ENCODE data around the gene LAPTM5.
A peak's percentile ranks its signal among the peaks of the same experiment; 100 is the strongest.

The LAPTM5 gene

GRCh38 chr1:30787856-30788495, 30.4 kb upstream of the LAPTM5 start:
- FAIRE-seq (no peak), DNase-seq (ENCODE audit: low spot score) (no peak)

- FAIRE-seq (no peak), DNase-seq (ENCODE audit: low spot score) (no peak)
Measured at GRCh38 chr1:30787266-30787665, 29.7 kb upstream of the LAPTM5 start.

GRCh38 chr1:30786264-30786991, 28.9 kb upstream of the LAPTM5 start:
- FAIRE-seq (no peak), DNase-seq (ENCODE audit: low spot score) (peak; percentile 56)

DNA sequence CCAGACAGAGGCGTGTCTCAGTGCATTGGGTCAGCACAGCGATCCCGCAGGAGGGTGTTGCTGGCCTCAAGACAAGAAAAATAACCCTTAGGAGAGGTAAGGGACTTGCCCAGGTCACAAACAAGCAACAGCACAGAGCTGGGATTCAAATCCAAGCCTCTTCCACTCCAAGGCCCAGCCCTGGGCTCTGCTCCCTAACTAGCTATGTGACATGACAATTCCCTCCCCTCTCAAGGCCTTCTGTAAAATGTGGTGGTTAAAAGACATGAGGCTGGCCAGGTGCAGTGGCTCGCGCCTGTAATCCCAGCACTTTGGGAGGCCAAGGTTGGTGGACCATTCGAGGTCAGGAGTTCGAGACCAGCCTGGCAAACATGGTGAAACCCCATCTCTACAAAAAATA, 28.1 kb upstream of the LAPTM5 start:
- DNase-seq (ENCODE audit: low spot score) (no peak), FAIRE-seq (no peak)

DNA sequence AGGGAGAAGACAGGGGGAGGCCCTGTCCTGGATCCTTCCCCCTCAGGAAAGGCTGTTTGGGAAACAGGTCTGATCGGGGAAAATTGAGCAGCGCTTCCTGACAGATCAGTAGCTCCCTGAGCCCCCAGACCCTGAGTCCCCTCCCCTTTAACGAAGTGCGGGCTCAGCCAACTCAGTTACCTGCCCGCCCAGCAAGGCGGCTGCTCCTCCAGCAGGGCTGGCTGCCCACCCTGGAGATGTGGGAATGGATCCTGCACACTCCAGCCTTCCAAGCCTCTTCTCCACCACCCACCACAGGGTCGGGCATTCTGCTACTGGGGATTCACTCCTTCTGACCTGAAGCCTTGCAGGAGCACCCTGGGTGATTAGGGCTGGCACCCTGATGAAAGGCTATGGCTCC, 27.6 kb upstream of the LAPTM5 start:
- FAIRE-seq (no peak), DNase-seq (ENCODE audit: low spot score) (no peak)

GRCh38 chr1:30783256-30783915, 25.8 kb upstream of the LAPTM5 start:
- DNase-seq (ENCODE audit: low spot score) (no peak), FAIRE-seq (no peak)

DNA sequence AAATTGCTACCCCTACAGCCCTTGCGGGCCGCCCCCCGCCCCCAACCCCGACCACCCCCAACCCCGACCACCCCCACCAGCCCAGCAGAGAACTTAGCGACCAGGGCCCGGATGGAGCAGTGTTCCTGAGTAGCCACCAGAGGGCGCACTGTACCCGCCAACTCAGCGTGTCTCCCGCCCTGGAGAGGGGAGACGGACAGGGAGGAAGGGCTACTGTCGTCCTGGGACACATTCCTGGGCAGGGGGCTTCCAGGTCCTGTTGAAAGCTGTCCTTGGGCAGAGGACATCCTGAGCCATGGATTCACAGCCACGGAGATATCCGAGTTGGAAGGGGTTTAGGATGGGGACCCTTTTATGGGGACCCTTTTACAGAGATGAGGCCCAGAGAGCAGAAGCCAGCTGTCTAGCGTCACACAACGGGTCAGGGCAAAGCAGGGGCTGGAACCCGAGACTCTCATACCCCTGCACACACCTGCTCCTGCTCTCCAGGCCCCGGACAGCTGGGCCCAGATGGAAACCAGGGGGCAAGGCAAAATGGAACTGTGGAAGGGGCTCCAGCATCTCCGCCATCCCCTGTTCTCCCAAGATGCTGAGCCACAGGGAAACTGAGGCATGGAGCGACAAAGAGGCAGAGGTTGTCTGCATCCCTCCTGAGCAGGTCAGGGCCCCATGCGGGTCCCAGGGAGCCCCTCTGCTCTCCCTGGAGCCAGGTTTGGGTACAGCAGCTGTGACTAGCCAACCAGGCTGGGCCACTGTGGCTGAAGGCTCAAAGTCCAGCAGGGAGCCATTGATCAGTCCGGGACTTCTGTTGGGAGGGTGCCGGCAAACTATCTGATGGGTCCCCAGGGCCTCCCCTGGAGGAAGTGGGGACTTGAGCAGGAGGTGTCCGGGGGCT, 25.0 kb upstream of the LAPTM5 start:
- DNase-seq (ENCODE audit: low spot score) (peak; percentile 83), FAIRE-seq (peak; percentile 93)

DNA sequence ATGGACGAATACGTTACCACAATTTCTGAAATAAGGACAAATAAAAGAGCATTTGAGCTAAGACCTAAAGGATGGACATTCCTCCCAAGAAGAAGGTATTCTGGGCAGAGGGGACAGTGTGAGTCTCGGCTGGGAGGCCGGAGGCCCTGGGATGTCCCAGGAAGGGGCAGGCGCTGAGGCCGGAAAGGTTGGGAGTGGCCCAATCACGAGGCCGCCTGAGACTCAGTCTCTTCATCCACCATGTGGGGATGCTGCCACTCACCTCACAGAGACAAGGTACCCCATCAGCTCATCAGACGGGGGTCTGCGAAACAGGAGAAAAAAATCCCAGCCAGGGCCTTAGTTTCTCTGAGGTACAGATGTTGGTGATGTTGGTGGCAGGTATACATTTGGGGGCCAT, 24.3 kb upstream of the LAPTM5 start:
- DNase-seq (ENCODE audit: low spot score) (no peak), FAIRE-seq (no peak)

- DNase-seq (ENCODE audit: low spot score): no peak
- FAIRE-seq: no peak
Measured at GRCh38 chr1:30780409-30780808, 22.8 kb upstream of the LAPTM5 start.

GRCh38 chr1:30779294-30780071, 21.9 kb upstream of the LAPTM5 start:
- FAIRE-seq: no peak
- DNase-seq (ENCODE audit: low spot score): peak; percentile 81

DNA sequence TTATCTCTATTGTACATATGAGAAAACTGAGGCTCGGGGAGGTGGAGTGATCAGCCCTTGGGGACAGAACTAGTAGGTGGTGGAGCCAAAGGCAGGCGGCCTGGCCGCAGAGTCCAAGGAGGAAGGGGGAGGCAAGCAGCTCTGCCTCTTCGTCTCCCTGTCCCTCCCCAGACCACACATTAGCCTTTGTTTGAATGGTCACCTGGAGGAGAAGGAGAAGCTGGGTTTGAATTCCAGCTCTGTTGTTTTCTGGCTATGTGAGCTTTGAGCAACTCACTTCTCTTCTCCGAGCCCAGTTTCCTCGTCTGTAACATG, 21.4 kb upstream of the LAPTM5 start:
- DNase-seq (ENCODE audit: low spot score): no peak
- FAIRE-seq: no peak

DNA sequence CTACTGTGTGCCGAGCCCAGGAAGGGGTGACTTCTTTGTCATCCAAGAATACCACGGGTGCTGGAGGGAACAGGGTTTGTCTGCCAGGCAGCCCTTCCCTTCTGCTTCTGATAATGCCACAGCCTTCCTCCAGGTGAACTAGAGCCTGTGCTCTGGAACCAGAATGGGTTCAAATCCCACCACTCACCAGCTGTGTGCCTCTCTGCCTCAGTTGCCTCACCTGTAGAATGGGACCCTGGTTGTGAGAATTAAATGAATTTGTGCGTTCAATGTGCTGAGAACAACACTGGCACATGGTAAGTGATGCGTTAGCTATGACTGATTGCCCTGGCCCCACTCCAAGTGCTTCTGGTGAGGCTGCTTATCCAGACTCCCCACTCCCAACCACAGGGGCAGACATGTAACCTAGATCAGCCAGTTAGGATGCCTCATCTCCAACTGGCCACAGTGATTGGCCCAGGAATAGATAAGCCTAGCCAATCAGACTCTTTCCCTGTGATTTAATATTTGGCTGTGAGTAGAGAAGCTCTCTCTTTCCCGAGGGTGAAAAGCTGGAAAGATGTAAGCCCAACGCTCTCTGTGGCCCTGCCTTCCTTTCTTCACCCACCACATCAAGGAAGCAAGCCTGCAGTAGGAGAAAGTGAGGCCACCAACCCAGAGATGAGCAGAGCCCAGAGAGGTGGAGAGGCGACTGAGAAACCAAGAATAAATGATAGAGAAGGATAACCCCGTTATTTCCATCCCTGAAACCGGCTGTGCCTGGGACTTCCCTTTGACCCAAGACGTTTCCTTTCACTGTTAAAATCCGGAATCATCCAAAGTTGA, 20.8 kb upstream of the LAPTM5 start:
- DNase-seq (ENCODE audit: low spot score): peak; percentile 65

DNA sequence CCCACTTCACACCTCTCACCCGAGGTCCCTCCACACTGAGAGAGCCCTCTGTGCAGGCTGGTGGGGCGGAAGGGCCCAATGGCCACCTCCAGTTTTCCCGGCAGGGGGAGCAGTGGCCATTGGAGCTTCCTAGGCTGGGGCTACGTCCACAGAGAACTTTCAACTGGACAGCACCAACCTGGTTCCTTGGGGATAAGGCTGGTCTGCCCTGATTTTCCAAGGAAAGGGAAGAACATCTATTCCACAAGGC, 20.3 kb upstream of the LAPTM5 start:
- DNase-seq (ENCODE audit: low spot score): no peak
- no peak for FAIRE-seq

More for the DNA sequence above, 20.8 kb upstream of the LAPTM5 start:
- no peak for FAIRE-seq

DNA sequence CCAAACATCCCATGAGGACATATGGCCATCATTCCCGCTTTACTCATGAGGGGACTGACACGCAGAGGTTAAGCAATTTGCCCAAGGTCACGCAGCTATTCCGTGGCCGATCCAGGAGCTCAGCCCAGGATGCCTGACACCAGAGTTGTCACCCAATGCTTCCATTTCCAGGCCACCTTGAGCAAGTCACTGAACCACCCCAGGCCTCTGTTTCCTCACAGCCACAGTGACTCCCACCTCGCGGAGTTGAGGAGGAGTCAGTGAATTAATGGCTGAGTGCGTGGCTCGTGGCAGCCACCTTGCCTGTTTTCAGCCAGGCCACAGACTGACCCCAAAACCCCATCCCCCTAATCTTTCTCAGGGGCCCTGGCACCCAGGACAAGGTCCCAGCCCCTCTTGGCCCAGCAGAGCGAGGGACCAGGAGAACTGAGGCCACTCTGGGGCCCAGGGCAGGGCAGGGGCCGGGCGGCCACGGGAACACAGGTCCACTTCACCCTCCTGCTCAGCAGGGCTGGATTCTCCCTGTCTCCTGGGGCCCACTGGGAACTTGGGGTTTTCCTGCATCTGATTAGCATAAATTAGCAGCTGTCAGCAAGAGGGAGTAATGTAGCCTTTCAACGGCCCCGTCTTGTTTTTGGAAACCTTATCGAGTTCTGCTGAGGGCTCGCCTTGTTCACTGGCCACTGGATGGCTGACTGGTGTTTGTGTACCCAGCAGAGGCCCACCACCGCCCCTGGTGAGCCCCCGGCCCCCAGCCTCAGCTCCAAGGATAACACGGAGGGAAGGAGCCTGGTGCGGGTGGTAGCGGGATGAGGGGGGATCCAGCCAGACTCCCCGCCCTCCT, 19.7 kb upstream of the LAPTM5 start:
- FAIRE-seq: no peak

GRCh38 chr1:30776097-30777059, 18.8 kb upstream of the LAPTM5 start:
- DNase-seq (ENCODE audit: low spot score) (no peak), FAIRE-seq (no peak)

More for the DNA sequence above, 19.7 kb upstream of the LAPTM5 start:
- no peak for DNase-seq (ENCODE audit: low spot score)

DNA sequence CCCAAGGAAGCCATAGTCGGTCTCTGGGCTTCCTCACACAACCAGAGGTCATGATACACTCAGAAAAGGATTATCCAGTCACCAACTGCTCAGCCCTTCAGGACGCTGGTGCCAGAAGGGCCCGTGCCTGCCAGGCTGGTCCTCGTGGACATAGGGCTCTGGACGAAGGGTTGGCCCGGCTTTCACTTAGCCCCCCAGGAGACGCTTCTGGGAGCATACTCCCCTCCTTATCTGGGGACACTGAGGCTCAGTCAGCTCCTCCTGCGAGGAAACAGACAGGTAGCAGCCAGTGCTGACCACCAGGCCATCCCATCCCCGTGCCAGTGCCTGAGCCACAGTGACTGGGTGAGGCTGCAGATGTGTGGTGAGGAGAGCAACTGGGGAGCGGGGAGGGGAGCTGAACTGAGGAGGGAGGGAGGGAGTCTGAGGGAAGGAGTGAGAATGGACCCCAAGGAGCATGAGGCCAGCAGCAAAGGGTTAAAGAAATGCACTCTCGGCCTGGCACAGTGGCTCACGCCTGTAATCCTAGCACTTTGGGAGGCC, 17.9 kb upstream of the LAPTM5 start:
- no peak for FAIRE-seq

DNA sequence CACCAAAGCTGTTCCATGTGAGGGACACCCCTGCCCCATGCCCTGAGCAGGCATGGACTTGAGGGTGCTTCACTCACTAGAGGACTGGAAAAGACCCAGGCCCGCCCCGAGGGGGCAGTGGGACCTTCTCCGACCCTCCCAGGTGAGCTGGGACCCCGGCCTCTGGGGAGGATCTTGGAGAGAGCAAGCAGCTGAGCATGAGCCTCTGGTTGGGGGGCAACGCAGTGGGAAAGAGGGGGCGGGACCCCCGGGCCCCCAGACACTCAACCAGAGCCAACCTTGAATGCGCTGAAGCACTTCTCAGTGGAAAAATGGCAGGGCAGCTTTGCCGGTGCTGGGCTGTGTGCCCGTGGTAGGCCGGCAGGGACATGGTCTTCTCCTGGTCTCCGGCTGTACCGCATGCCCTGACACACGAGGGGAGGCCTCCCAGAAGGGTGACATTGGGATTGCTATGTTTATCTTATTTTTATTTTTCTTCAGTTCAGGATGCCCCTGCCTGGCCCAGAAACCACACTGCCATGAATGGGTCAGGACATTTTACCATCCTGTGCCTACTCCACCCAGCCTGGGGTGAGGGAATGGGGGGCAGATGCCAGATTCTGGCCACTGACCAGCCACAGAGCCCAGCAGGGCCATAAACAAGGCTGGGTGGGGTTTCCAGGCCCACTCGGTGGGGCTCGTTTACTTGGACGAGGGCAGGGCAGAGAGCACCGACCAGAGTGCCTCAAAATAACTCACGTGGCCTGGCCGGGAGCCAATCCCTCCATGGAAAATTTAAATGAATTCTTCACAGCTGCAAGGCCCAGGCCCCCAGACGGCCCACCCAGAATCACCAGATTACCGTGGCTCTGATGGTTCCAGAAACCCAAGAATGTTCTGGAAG, 17.2 kb upstream of the LAPTM5 start:
- DNase-seq (ENCODE audit: low spot score) (no peak), FAIRE-seq (no peak)

More for the DNA sequence above, 17.9 kb upstream of the LAPTM5 start:
- DNase-seq (ENCODE audit: low spot score): no peak
